A204.1 (cell line): ENCODE measurements around the gene CASP5.
"Not testable (repeated sequence)": the region's sequence is repeated elsewhere in the genome, so short reads cannot be mapped to it uniquely, and the experiment has no call there.

ENCODE experiments used
- FAIRE-seq: peaks from 2 replicates; lab custom pipeline; 2012; peaks lifted over from hg19 to GRCh38; lab: Jason Lieb, UNC

Gene CASP5

DNA sequence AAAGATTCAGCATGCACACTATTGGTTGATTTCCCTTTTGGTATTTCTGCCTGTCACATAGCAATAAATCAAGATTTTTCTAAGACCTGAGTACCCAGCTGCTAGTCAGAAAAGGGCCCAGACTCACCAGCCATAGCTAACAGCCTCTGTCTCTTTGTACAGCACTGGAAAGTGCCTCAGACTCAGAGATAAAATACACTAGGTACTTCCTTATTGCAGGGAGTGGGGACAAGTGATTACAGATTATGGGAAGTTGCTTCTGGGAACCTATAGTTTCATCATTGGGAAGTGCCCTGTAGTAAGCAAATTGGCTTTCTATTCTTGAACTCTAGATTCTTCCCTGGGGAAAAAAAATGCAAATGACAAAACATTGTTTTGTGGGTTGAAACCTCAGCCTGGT is at the start of gene CASP5:
Gene CASP5, minus strand, starts transcription at position 166 of the 400 bp plus-strand sequence. Its CDS starts 32 bp downstream, at position 134.
- no peak for FAIRE-seq

DNA sequence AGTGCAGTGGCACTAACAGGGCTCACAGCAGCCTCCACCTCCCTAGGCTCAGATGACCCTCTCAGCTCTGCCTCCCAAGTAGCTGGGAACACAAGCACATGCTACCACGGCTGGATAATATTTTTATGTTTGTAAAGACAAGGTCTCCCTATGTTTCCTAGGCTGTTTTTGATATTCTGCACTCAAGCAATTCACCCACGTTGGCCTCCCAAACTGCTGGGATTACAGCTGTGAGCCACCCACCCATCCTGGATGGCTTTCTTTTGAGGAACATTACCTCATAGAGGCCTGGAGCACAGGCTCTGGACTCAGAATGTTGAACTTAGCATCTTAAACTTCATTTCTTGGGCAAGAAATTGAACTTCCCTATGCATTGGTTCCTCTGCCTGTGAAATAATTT is 49.1 kb upstream of the CASP5 start:
- FAIRE-seq, result not testable (repeated sequence)

DNA sequence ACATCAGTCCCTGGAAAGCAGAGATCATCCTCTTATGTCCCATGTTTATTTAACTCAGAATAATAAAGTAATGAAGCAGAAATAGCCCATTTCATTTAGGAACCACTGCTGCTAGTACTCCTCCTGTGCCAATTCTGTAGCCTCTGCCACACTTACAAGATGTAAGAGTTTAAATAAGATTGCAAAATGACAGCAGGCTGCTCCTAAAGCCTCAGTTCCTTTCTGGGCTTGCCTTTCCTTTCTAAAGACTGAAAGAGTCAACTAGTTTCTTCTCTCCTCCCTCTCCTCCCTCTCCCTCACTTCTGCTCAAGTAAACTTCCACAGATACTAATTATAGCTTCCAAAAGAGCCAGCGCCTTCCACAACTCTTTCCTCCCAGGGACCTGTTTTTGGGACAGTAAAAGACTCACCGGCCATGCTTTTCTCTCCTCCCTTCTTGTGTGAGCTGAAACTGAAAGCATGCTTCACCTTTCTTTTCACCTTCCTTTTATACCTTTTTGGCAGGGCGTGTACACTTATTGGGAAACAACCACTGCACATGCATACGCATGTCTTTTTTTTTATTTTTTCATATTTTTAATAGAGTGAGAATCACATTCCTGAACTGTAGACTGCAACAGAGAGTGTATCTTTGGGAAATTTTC is 48.2 kb upstream of the CASP5 start:
- no peak for FAIRE-seq

DNA sequence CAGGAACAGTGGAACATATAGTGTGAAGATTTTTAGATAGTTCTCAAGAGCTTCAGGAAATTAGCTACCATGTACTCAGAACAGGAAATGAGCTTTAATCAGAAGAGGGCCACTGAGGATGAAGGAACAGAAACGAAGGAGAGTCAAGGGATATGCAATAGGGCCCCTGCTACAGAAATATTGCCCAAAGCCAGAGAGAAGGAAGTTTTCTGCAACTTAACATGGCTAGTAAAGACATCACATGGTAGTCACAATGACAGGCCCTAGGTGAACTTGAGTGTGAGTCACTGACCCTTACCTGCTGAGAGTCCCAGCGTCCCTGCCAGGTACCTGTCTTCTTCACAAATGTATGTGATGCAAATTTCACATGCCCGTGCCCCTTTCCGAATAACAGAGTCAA is 47.3 kb upstream of the CASP5 start:
- no peak for FAIRE-seq

DNA sequence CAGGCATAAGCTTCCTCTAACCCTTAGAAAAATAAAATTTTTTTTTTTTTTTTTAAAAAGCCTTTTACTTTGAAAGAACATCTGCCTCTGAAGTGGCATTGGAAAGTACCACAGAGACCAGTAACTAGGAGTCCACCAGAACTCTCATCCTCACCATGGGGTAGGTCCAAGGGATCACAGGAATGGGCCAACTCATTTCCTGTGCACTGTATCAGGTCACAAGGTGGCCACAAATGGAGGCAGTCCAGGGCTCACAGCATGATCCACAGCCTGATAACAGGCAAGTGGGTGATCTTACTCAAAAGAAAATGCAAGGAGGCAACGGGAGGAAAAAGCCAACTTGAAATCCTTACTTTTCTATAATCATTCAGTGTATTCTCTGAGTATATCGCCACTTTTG is 46.8 kb upstream of the CASP5 start:
- FAIRE-seq, result not testable (repeated sequence)

DNA sequence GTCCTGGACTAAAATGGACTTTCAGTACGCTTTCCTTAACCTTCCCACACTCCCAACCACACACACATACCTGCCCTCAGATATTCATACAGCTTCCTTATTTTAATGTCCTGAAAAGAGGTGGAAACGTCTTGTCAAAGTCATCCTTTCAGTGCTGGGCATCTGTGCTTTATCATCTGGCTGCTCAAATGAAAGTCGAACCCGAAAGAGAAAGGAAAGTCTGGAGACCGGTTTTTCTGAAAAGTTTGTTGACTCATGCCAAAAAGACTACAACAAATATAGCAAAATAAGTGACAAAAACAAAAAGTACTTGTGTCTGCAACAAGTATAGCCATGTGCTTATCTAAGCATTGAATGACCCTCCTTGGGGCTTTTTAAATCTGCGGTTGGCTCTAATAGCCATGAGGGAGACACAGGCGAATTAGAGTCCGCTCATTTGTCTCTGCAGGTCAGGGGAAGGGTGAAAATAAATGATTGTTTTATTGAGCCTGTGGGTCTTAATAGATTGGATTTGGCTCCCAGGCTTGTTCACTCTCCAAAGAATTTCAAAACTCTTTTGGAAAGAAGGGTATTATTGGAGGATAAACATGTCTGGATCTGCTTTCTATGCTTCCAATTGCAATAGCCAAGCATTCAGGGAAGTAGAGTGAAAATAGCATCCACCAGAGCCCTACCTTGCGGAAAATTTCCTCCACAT is 40.4 kb upstream of the CASP5 start:
- not testable (repeated sequence) for FAIRE-seq

DNA sequence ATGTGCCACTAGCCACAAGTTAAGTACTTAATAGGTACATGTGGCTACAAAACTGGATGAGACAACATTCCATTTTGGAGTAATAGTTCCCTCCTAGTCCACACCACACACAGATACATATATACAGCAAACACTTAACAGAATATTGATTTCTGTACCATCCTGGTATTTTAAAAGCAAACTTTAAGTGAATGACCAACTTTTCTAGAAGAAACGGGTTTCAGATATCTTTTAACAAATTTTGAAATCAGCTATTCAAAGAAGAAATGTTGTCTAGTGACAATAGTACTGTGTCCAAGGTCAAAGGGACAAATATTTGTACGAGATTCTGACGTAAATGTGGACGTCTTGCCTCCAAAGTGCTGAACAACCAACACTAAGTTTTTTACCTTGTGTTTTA is 34.5 kb upstream of the CASP5 start:
- no peak for FAIRE-seq

DNA sequence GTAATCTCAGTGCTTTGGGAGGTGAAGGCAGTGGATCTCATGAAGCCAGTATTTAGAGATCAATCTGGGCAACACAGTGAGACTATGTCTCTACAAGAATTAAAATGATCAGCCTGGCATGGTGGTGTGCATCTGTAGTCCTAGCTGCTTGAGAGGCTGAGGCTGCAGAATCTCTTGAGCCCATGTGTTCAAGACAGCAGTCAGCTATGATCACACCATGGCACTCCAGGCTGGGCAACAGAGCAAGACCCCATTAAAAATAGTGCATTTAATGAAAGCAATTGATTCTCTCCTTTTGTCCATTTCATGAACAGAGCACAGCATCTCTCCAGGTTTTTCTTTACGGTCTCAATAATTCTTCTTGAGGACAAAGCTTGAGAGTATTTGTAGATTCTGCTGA is 33.5 kb upstream of the CASP5 start:
- no peak for FAIRE-seq

DNA sequence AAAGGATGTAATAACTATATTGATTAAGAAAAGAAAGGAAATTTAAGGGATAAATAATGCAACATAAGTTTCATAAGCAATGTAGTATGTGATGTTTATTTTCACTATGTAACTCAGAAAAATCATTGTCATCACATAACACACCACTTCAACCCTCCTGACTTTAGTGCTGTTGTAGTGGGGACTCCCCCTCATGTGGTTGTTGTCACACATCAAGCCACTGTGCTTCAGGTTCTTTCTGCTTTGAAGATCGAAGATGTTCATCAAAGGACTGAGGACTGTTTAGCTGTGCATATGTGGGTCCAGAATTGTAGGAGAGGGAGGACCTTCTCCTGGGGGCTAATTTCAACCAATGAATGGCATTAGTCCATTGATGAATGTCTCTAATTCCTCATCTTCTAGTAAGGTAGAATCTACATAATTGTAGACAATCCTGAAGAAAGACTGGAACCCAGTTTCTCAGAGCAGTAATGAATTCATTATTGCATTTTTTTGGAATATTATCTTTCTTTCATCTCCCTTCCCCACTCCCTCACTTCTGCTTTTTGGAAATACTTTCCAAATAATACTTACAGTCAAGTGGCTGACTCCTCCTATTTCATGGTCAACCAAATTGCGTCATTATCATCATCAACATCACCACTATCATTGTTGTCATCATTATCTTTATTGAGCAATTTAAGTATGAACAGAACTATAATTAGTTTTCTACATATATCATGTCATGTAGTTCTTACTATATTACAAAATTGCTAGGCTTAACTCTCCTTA is 31.9 kb upstream of the CASP5 start:
- FAIRE-seq, result no peak

DNA sequence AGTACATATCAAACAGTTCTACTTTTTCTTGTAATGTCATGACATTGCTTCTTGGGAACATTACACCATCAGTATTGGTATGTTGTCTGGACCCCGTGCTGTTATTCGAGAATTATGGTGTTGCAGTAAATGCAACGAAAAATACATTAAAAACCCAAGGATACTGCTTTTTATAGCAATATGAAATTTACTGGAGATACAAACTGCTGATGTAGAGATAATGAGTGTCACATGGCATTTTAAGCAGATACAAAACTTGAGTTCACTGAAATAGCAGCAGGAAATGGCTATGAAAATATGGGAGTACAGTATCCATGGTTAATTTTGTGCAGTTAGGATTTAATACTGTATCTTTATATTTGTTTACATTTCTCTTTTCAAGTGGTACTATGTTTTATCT is 29.5 kb upstream of the CASP5 start:
- no peak for FAIRE-seq

DNA sequence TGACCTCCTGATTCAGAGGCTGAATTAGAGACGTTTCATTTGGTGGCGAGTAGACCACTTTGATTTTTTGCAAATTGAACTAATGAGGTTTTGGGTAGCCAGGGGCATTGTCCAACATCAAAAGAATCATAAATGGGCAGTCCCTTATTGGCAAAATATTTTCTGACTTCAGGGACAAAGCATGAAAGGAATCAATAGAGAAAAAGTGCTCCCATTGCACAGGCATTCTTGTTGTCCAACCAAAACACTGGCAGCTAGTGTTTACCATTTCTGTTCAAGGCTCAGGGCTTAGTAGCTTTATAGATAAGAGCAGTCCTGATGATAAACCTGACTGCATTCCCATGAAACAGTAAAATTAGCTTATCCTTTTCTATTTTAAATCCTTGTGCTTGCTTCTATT is 28.6 kb upstream of the CASP5 start:
- FAIRE-seq, result no peak

DNA sequence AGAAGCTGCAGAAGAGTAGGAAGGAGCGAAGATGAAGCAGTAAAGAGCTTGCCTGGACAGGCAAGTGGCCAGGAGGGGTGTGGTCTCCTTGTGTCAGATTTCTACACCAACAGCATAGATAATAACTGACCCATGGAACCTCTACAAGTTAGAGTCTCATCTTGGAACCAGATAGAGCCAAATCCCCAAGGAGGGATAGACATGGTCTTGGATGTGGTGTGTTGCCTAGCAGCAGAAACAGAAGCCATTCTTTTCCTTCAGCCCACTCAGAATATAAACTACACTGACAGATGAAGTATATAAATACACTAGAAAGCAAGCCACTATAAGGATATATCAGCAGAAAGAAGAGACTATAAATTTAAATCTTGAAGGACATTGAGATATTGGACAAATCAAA is 26.5 kb upstream of the CASP5 start:
- no peak for FAIRE-seq

DNA sequence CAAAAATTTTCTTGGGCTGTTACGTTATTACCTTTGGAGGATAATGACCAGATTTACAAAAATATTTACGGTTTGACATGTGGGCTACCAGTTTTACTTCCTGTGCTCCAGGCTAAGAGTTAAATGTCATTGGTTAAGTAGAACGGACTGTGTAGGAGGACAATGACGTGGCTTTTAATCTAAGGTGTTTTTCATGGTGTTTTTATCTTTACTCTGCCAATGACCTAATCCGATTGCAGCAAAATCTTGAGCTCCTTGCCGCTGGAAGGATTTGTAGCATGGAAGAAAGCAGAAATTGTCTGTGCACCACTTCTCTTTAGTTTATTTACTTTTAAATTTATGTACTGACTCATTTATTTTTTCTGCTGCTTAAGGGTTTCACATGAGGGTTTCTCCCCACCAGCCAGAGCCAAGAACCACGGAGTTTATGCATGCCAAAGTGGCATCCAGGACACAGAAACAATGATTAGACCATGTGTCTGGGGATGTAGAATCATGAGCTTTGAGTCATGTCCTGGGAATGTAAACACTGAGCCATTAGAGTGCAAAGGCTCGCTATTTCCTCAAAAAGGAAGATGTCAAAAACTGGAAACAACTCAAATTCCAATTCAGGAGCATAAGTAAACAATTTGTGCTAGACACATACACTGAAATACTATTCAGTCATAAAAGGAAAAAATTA is 24.1 kb upstream of the CASP5 start:
- no peak for FAIRE-seq

DNA sequence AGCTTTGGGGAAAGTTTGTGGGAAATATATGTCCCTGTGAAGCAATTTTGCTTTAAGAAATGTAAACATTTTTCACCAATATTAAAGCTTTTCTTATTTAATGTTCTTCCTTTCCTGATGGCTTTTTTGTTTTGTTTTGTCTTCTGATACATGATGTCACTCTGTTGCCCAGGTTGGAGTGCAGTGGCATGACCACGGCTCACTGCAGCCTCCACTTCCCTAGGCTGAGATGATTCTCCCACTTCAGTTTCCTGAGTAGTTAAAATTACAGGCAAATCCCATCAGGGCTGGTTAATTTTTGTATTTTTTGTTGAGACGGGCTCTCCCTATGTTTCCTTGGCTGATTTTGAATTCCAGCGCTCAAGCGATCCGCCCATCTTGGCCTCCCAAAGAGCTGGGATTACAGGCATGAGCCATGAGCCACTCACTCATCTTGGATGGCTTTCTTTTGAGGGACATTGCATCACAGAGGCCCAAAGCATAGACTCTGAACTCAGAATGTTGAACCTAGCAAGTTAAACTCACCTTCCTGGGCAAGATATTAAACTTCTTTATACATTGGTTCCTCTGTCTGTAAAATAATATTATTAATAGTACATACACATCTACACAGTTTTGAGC is 22.8 kb upstream of the CASP5 start:
- FAIRE-seq, result no peak

DNA sequence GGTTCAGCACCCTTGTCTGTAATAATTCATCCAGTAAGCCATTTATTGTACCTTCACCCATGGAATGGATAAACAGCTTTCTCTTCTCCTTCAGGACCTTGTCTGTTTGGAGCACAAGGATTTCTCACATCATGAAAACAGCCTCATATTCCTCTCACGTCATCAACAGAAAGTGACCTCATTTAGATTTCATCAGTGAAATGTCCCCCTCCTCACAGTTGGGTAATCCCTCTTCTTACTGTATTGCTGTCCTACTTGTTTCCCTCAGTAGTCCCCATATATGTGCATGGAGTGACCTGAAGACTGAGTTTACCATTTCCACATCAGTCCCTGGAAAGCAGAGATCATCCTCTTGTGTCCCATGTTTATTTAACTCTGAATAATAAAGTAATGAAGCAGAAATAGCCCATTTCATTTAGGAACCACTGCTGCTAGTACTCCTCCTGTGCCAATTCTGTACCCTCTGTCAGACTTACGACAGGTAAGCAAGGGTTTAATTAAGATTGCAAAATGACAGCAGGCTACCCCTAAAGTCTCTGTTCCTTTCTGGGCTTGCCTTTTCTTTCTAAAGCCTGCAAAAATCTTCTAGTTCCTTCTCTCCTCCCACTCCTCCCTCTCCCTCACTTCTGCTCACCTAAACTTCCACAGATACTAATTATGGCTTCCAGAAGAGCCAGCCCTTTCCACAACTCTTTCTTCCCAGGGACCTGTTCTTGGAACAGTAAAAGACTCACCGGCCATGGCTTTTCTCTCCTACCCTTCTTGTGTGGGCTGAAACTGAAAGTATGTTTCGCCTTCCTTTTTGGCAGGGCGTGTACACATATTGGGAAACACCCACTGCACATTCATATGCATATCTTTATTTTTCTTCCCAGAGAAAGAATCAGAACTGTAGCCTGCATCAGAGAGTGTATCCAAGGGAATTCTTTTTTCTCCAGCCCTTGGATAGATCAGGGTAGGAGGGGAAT is 21.9 kb upstream of the CASP5 start, which contains the start of gene CARD16:
Gene CARD16, minus strand, starts transcription at position 779 of the 968 bp plus-strand sequence. Its CDS starts 38 bp downstream, at position 741.
- FAIRE-seq, result not testable (repeated sequence)

DNA sequence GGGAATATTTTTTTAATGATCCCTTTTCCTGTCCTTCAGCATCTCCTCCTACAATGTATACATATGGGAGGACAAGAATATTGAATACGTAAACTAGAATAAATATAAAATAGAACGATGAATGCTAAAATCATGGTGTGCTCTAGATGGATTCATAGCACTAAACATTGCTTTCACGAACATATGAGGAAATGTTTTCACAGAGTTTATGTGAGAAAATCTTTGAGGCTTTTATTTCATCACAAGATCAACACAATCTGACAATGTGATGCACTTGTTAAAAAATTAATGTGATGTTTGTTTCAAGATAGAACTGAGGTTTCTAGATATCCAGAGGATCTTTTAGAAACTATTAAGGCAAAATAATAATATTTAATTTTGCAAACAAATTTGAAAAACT is 19.2 kb upstream of the CASP5 start:
- no peak for FAIRE-seq

DNA sequence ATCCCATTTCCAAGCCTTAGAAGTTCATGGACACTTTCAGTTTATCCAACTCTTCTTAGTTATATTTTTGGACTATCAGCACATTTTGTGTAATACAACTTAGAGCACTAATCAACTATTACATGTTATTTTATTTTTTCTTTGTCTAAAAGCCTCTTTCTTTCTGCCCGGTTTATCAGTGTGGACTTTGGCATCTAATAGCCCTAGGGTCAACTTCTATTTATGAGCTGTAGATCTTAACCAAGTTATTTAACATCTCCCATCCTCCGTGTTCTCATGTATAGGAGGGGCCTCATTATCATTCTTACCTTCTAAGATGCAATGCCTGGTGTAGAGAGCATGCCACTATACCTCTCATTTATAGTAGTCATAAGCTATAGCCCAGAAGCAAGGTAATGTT is 17.7 kb upstream of the CASP5 start:
- no peak for FAIRE-seq

DNA sequence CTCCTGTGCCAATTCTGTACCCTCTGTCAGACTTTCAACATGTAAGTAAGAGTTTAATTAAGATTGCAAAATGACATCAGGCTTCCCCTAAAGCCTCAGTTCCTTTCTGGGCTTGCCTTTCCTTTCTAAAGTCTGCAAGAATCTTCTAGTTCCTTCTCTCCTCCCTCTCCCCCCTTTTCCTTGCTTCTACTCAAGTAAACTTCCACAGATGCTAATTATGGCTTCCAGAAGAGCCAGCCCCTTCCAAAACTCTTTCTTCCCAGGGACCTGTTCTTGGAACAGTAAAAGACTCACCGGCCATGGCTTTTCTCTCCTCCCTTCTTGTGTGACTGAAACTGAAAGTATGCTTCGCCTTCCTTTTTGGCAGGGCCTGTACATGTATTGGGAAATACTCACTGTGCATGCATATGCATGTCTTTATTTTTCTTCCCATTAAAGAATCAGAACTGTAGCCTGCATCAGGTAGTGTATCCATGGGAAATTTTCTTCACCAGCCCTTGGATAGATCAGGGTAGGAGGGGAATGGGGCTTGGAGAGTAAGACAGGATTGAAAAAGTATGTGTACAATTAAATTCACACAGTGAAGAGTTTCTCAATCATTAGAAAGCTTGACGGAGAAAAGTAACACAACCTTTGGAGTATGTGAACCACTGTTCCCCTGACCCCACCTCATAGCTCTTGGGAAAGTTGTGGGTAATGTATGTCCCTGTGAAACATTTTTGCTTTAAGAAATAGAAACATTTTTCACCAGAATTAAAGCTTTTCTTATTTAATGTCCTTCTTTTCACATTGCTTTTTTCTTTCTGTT is 12.0 kb upstream of the CASP5 start, which contains the start of gene CASP1:
Gene CASP1, minus strand, starts transcription at position 332 of the 808 bp plus-strand sequence. Its CDS starts 31 bp downstream, at position 301.
- FAIRE-seq, result no peak

DNA sequence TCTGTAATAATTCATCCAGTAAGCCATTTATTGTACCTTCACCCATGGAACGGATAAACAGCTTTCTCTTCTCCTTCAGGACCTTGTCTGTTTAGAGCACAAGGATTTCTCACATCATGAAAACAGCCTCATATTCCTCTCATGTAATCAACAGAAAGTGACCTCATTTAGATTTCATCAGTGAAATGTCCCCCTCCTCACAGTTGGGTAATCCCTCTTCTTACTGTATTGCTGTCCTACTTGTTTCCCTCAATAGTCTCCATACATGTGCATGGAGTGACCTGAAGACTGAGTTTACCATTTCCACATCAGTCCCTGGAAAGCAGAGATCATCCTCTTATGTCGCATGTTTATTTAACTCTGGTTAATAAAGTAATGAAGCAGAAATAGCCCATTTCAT is 11.4 kb upstream of the CASP5 start:
- not testable (repeated sequence) for FAIRE-seq

DNA sequence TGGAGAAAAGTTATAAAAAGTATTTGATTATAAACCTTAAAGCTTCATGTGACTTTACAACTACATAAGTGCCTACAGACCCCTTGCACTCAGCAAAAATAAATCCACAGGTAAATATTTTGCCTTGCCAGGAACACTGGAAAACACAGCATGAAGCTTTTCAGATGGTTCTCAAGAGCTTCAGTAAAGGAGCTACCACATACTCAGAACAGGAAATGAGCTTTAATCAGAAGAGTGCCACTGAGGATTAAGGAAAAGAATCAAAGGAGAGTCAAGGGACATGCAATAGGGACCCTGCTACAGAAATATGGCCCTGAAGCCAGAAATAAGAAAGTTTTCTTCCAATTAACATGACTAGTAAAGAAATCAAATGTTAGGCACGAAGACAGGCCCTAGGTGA is 10.8 kb upstream of the CASP5 start:
- FAIRE-seq, result no peak
